Nephron (organoid): ENCODE data around the gene NCCRP1.

Experiments
- H3K27ac Mint-ChIP-seq, 3 experiments: 2 replicates each; pipeline ENCODE4 v1.8.0; 2020; ENCODE audit warnings: mixed read lengths in 3 of 3, mild to moderate bottlenecking in 2 of 3, moderate library complexity in 1 of 3
- H3K27me3 Mint-ChIP-seq: 2 replicates; pipeline ENCODE4 v1.8.0; 2021; ENCODE audit warnings: low read depth, mild to moderate bottlenecking, moderate library complexity, mixed read lengths
- H3K36me3 Mint-ChIP-seq: 2 replicates; pipeline ENCODE4 v1.8.0; 2020; ENCODE audit warnings: low read depth, mixed read lengths
- H3K4me1 Mint-ChIP-seq: 2 replicates; pipeline ENCODE4 v1.8.0; 2020; ENCODE audit warnings: mixed read lengths
- H3K4me3 Mint-ChIP-seq, 3 experiments: 2 replicates each; pipeline ENCODE4 v1.8.0; 2020; ENCODE audit warnings: mild to moderate bottlenecking in 3 of 3, mixed read lengths in 3 of 3, moderate library complexity in 2 of 3
- H3K9me3 Mint-ChIP-seq: 2 replicates; pipeline ENCODE4 v1.8.0; 2020; ENCODE audit warnings: mixed read lengths
- TF ChIP-seq, protein P1 (sequence below), 3 experiments: fragments of 200-600 bp; sonication (generic); IDR thresholded peaks; one replicate each; pipeline ENCODE4 v1.5.0; 2021; ENCODE audit warnings: antibody characterized with exemption in 3 of 3; ENCODE audit not compliant: unreplicated experiment in 3 of 3

The NCCRP1 gene

DNA sequence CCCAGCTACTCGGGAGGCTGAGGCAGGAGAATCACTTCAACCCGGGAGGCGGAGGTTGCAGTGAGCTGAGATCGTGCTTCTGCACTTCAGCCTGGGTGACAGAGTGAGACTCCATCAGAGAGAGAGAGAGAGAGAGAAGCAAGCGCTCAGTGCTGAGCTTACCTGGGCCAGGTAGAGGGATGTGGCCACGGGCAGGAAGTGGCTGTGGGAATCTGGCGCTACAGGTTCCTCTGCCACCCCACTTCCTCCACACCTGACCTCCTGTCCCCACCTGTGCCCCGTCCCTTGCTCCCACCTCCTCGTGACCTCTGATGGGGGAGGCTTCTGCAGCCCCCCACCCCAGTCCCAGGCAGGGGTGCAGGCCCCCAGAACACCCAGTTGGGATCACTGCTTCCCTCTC, 1.0 kb upstream of the NCCRP1 start:
- peaks cover 5% of the 10 kb centered on the region for H3K4me1 Mint-ChIP-seq

DNA sequence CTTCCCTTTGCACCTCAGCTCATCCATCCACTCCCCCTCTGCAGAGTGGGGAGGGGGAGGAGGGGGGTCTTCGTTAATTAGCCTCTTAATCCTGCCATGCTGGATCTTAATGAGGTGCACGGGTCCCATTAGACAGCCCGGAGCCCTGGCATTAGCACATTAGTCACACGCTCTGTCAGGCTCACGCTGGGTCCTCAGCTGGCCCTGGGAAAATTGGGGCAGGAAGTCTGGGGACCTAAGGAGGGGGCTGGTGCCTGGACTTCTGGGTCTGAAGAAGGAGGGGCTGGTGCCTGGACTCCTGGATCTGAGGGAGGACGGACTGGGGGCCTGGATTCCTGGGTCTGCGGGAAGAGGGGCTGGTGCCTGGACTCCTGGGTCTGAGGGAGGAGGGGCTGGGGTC, 444 bp upstream of the NCCRP1 start:
- Mint-ChIP-seq H3K27me3 (peaks cover 62% of the 10 kb centered on the region), H3K36me3 (no peaks in the 10 kb centered on the region), H3K9me3 (no peaks in the 10 kb centered on the region), H3K27ac (no peak overlapping the region), H3K4me3 (no peak overlapping the region), H3K4me1 (peaks cover 5% of the 10 kb centered on the region)
- TF ChIP-seq, protein P1, sequence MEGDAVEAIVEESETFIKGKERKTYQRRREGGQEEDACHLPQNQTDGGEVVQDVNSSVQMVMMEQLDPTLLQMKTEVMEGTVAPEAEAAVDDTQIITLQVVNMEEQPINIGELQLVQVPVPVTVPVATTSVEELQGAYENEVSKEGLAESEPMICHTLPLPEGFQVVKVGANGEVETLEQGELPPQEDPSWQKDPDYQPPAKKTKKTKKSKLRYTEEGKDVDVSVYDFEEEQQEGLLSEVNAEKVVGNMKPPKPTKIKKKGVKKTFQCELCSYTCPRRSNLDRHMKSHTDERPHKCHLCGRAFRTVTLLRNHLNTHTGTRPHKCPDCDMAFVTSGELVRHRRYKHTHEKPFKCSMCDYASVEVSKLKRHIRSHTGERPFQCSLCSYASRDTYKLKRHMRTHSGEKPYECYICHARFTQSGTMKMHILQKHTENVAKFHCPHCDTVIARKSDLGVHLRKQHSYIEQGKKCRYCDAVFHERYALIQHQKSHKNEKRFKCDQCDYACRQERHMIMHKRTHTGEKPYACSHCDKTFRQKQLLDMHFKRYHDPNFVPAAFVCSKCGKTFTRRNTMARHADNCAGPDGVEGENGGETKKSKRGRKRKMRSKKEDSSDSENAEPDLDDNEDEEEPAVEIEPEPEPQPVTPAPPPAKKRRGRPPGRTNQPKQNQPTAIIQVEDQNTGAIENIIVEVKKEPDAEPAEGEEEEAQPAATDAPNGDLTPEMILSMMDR (IDR thresholded peaks at IDR 0.05; ENCODE audit: unreplicated experiment in 3 of 3): no peak

More for the DNA sequence above, 1.0 kb upstream of the NCCRP1 start:
- Mint-ChIP-seq H3K27me3 (peaks cover 56% of the 10 kb centered on the region), H3K27ac (no peak overlapping the region), H3K36me3 (no peaks in the 10 kb centered on the region), H3K4me3 (no peak overlapping the region), H3K9me3 (no peaks in the 10 kb centered on the region)
- TF ChIP-seq, protein P1 (IDR thresholded peaks at IDR 0.05; ENCODE audit: unreplicated experiment in 3 of 3): no peak

DNA sequence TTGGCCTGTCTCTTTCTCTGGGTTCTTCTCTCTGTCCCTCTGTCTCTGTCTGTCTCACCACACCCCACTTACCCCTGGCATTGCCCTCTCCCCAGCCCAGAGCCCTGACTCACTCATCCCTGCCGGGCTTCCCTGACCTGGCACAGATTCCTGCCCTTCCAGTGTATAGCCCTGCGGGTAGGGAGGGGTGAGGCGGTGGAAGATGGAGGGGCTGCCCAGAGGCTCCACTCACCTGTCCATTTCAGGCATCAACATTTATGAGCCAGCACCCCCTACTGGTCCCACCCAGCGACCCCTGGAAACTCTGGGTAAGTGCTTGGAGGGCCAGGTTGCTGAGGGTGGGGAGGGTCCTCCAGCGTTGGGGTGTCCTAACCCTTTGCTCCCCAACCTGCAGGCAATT, 1.0 kb downstream of the NCCRP1 start:
- Mint-ChIP-seq H3K4me3 (peak overlapping the region in 1 of 3 experiments; percentile 55), H3K27ac (no peak overlapping the region), H3K4me1 (peaks cover 5% of the 10 kb centered on the region), H3K27me3 (peaks cover 71% of the 10 kb centered on the region), H3K9me3 (no peaks in the 10 kb centered on the region), H3K36me3 (no peaks in the 10 kb centered on the region)
- TF ChIP-seq, protein P1 (IDR thresholded peaks at IDR 0.05; ENCODE audit: unreplicated experiment in 3 of 3): no peak

DNA sequence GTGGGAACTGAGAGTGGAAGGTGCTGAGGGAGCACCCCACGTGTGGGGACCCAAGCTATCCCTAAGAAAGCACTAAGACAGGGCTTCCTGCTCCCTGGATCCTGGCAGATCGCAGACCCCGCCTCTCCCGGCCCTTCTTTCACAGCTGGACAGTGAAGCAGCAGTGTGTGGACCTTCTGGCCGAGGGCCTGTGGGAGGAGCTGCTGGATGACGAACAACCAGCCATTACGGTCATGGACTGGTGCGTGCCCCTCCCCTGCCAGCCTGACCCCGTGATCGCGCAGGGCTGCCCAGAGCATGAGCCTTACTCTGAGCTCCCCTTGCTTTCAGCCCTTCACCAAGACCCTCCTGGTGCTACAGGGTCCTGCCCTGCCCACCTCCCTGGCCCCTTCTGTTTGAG, 2.3 kb downstream of the NCCRP1 start:
- Mint-ChIP-seq H3K4me3 (no peak overlapping the region), H3K4me1 (peaks cover 5% of the 10 kb centered on the region), H3K9me3 (no peaks in the 10 kb centered on the region), H3K27ac (no peak overlapping the region), H3K36me3 (no peaks in the 10 kb centered on the region), H3K27me3 (peaks cover 74% of the 10 kb centered on the region)
- TF ChIP-seq, protein P1 (IDR thresholded peaks at IDR 0.05; ENCODE audit: unreplicated experiment in 3 of 3): no peak

DNA sequence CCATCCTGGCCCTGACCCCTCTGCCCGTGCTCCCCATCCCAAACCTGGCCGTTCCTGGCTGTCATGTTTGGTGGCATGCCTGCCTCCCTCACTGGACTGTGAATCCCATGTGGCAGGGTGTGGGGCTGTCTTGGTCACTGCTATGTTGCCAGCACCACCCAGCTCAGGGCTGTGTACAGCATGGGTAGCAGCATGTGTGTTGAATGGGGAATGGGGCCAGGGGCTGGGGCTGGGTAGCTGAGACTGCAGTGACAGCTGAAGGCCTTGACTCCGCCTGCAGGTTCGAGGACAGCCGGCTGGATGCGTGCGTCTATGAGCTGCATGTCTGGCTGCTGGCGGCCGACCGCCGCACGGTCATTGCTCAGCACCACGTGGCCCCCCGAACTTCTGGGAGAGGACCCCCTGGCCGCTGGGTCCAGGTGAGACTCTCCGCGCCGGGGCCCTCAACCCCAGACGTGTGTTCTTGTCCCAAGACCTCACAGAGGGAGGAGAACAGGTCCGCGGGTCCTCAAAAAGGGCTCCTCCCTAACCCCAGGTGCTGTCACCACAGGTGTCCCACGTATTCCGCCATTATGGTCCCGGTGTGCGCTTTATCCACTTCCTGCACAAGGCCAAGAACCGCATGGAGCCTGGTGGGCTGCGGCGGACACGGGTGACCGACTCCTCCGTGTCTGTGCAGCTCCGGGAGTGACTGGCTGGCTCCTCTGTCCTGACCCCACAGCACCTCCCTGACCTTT, 3.5 kb downstream of the NCCRP1 start:
- Mint-ChIP-seq H3K27ac (no peak overlapping the region), H3K27me3 (peaks cover 71% of the 10 kb centered on the region), H3K9me3 (no peaks in the 10 kb centered on the region), H3K4me1 (peaks cover 9% of the 10 kb centered on the region), H3K4me3 (no peak overlapping the region), H3K36me3 (no peaks in the 10 kb centered on the region)
- TF ChIP-seq, protein P1 (IDR thresholded peaks at IDR 0.05; ENCODE audit: unreplicated experiment in 3 of 3): no peak

DNA sequence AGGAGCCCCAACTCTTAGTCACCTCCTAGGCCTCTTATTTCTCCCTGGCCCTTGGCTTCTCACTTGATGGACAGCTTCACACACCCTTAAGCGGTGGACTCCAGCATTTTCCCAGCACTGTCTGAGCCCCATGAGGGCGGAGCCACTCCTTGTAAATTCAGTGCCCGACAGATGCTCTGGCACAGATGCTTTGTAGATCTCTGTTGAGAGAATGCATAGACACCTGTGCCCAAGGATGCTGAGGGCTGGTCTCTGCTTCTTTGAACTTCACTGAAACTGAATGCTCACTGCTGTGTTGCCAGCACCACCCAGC, 4.0 kb downstream of the NCCRP1 start:
- H3K4me1 Mint-ChIP-seq: peaks cover 9% of the 10 kb centered on the region
- no peaks in the 10 kb centered on the region for H3K36me3 Mint-ChIP-seq
- peaks cover 71% of the 10 kb centered on the region for H3K27me3 Mint-ChIP-seq
- H3K27ac Mint-ChIP-seq: no peak overlapping the region
- no peaks in the 10 kb centered on the region for H3K9me3 Mint-ChIP-seq
- no peak overlapping the region for H3K4me3 Mint-ChIP-seq
- TF ChIP-seq, protein P1 (IDR thresholded peaks at IDR 0.05; ENCODE audit: unreplicated experiment in 3 of 3): no peak
